SU-DHL-6 (cell line): Measurements from ENCODE around the gene PDIK1L.

Experiments used
- H2AFZ ChIP-seq: fragments of 200-600 bp; sonication (generic); 2 replicates; pipeline ENCODE4 v1.6.1; 2014; ENCODE audit warnings: low read depth, mild to moderate bottlenecking, moderate library complexity, mixed read lengths, antibody characterized with exemption, low read length; ENCODE audit not compliant: severe bottlenecking
- H3F3A ChIP-seq: fragments of 200-600 bp; shearing (Covaris generic); 2 replicates; pipeline ENCODE4 v1.6.0; 2016; ENCODE audit warnings: antibody characterized with exemption, mild to moderate bottlenecking; ENCODE audit not compliant: insufficient read depth
- H3K27ac ChIP-seq: fragments of 200-600 bp; sonication (generic); 2 replicates; pipeline ENCODE4 v1.5.1; 2016; ENCODE audit warnings: low read depth, mild to moderate bottlenecking, low read length, moderate library complexity, mixed read lengths
- H3K27me3 ChIP-seq: fragments of 200-600 bp; sonication (generic), shearing (Covaris generic); 2 replicates; pipeline ENCODE4 v1.6.0; 2014; ENCODE audit warnings: mild to moderate bottlenecking, low read length
- H3K36me3 ChIP-seq: fragments of 200-600 bp; sonication (generic); 2 replicates; pipeline ENCODE4 v1.6.1; 2014; ENCODE audit warnings: mild to moderate bottlenecking, low read length, mixed read lengths
- H3K4me2 ChIP-seq: fragments of 300-600, 200-600 bp; shearing (Covaris generic), sonication (generic); 2 replicates; pipeline ENCODE4 v1.6.0; 2014; ENCODE audit warnings: low read length, low read depth, mild to moderate bottlenecking; ENCODE audit not compliant: poor library complexity, severe bottlenecking
- H3K4me3 ChIP-seq: fragments of 200-600 bp; sonication (generic); 2 replicates; pipeline ENCODE4 v1.5.1; 2014; ENCODE audit warnings: antibody characterized with exemption, low read length, mild to moderate bottlenecking, mixed read lengths; ENCODE audit not compliant: insufficient read depth, poor library complexity, severe bottlenecking
- H3K79me2 ChIP-seq: fragments of 200-600 bp; sonication (generic); 2 replicates; pipeline ENCODE4 v1.6.1; 2014; ENCODE audit warnings: mild to moderate bottlenecking, low read length, moderate library complexity; ENCODE audit not compliant: insufficient read depth
- H3K9ac ChIP-seq: fragments of 200-600 bp; sonication (generic); 2 replicates; pipeline ENCODE4 v1.7.0; 2014; ENCODE audit warnings: mild to moderate bottlenecking, low read length
- H3K9me2 ChIP-seq: fragments of 200-600 bp; sonication (generic); replicated peaks from 2 replicates; pipeline ENCODE4 v1.6.1; 2014; ENCODE audit warnings: low read length; ENCODE audit not compliant: insufficient read depth
- H3K9me3 ChIP-seq: fragments of 200-600 bp; sonication (generic); 2 replicates; pipeline ENCODE4 v1.6.1; 2014; ENCODE audit warnings: low read length, mixed read lengths; ENCODE audit not compliant: insufficient read depth
- H4K20me1 ChIP-seq: fragments of 200-600 bp; sonication (generic); 2 replicates; pipeline ENCODE4 v1.6.1; 2014; ENCODE audit warnings: low read depth, mild to moderate bottlenecking, antibody characterized with exemption, low read length, moderate library complexity, mixed read lengths
- EZH2phosphoT487 ChIP-seq: fragments of 200-600 bp; sonication (generic), shearing (Covaris generic); conservative IDR thresholded peaks from 2 replicates; pipeline ENCODE4 v1.6.1; 2018; ENCODE audit warnings: mild to moderate bottlenecking, antibody characterized with exemption, low read length, moderate library complexity, mixed read lengths
- TF ChIP-seq, protein P1 (sequence below): fragments of 200-600 bp; sonication (generic); IDR thresholded peaks from one replicate; pipeline ENCODE4 v1.5.1; 2017; ENCODE audit warnings: antibody characterized with exemption, mild to moderate bottlenecking, low read length, moderate library complexity; ENCODE audit not compliant: insufficient read depth, poor library complexity, severe bottlenecking

Gene PDIK1L

DNA sequence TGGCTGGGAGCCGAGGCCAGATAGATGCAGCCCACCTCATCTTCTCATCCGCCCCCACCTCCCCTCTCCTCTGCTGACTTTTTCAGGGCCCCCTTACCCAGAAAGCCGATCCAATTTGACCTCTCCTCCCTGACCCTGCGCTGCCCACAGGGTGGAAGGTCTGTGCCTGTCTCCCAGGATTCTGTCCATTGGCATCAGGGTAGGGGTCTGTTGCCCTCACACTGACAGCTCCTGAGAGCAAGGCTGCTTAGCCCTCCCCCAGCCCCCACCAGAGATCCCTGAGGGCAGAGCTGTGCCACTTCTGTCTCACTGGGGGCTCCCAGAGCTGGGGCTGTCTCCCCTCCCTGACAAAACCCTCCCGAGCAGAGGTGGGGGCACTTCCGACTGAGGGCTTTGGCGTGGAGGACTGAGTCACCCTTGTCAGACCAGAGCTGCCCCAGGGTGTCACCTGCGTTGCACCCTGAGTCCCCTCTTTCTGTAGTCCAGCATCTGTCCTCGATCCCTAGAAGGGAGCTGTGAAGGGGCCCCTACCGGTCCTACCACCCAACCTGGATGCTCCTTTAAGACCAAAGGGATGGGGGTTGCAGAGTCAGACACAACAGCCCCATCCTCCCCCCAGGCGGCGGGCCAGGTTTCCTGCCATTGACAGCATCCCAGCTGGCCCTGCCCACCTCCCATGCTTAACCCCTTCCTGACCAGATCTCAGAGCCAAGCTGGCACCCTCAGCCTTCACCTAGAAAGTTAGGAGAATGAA is 44.8 kb downstream of the PDIK1L start:
- no peak overlapping the region for H3K4me2 ChIP-seq
- TF ChIP-seq EZH2phosphoT487, result no peak
- H3K9me2 ChIP-seq, result no peaks in the 10 kb centered on the region
- no peak overlapping the region for H2AFZ ChIP-seq
- no peaks in the 10 kb centered on the region for H4K20me1 ChIP-seq
- H3F3A ChIP-seq, result no peaks in the 10 kb centered on the region
- H3K79me2 ChIP-seq, result no peaks in the 10 kb centered on the region
- no peak overlapping the region for H3K27ac ChIP-seq
- H3K27me3 ChIP-seq, result no peaks in the 10 kb centered on the region
- no peak overlapping the region for H3K9ac ChIP-seq
- H3K9me3 ChIP-seq, result no peaks in the 10 kb centered on the region
- H3K36me3 ChIP-seq, result no peaks in the 10 kb centered on the region
- H3K4me3 ChIP-seq, result no peak overlapping the region

DNA sequence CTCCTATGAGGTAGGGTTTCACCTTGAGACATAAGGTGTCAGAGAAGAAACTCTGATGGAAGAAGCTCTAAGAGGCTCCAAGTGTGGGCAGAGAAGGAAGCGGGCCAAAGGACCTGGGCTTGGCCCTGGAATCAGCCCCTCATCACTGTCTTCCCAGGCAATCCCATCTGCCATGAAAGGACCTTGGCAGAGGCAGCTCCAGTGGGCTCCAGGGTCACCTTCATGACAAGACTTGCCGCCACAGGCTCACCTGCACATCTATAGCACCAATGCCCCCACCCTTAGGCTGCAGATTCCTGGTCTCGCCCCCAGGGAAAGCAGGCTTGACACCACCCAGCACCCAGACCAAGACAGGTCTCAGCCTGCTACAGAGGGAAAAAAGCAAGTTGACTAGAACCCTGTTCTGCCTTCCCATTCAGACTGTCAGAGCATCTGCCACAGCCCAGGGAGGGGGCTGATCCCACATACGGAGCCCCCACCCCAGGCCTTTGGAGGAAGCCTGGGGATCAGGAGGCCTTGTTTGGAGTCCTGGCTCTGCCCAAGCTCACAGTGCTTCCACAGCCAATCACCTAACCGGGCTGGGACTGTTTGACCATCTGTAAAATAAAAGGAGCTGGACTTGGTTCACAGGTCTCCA is 46.8 kb downstream of the PDIK1L start:
- TF ChIP-seq, protein P1, sequence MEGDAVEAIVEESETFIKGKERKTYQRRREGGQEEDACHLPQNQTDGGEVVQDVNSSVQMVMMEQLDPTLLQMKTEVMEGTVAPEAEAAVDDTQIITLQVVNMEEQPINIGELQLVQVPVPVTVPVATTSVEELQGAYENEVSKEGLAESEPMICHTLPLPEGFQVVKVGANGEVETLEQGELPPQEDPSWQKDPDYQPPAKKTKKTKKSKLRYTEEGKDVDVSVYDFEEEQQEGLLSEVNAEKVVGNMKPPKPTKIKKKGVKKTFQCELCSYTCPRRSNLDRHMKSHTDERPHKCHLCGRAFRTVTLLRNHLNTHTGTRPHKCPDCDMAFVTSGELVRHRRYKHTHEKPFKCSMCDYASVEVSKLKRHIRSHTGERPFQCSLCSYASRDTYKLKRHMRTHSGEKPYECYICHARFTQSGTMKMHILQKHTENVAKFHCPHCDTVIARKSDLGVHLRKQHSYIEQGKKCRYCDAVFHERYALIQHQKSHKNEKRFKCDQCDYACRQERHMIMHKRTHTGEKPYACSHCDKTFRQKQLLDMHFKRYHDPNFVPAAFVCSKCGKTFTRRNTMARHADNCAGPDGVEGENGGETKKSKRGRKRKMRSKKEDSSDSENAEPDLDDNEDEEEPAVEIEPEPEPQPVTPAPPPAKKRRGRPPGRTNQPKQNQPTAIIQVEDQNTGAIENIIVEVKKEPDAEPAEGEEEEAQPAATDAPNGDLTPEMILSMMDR, result no peak
- no peak for TF ChIP-seq EZH2phosphoT487
- Histone ChIP-seq H3K4me3 (no peak overlapping the region), H3K9ac (no peak overlapping the region), H3K79me2 (no peaks in the 10 kb centered on the region), H4K20me1 (no peaks in the 10 kb centered on the region), H3K27me3 (no peaks in the 10 kb centered on the region), H3F3A (no peaks in the 10 kb centered on the region), H3K27ac (no peak overlapping the region), H3K9me2 (no peaks in the 10 kb centered on the region), H3K36me3 (no peaks in the 10 kb centered on the region), H3K9me3 (no peaks in the 10 kb centered on the region), H2AFZ (no peak overlapping the region), H3K4me2 (no peak overlapping the region)

DNA sequence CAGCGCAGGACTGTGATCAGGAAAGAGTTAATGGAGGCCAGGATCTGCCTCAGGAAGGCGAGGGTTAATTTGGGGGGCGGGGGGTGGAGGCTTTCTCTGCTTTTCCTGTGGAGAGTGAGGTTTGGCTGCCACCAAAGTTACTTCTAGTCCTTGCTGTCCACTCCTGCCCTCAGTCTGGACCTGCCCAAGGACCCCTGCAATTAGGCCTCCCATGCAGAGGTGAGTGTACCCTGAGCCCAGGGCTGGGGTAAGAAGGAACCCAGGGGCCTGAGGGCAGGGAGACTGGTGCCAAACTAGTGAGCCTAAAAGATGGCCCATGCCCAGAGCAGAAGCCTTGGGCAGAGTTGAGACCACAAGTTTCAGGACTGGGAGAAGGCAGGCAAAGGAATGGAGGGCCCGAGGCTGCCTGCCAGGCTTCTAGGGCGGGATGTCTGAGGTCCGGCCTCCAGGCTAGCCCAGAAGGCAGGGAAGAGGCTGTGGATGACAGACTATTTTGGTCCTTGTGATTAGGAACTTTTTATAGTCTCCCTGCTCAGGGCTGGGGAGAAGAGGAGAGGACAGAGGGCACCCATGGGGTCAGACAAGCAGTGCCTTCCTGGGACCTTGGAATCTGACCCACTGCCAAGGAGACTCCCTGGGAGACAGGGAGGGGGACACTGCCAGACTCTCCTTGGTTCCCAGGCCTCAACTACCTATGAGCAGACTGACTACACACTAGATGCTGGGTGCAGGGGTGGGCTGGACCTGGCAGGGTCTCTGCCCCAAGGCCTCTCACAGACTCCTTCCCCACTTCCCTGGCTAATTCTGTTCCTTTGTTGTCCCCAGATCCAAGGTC is 47.5 kb downstream of the PDIK1L start, which contains the start of gene FAM110D:
Gene FAM110D, plus strand, starts transcription at position 172 of the 835 bp plus-strand sequence. CDS start 2,213 bp downstream, outside the sequence.
- no peaks in the 10 kb centered on the region for H3K27me3 ChIP-seq
- no peak within 1 kb of the TSS for H3K4me2 ChIP-seq
- H3K9ac ChIP-seq, result no peak within 1 kb of the TSS
- H4K20me1 ChIP-seq, result no peaks in the 10 kb centered on the region
- H2AFZ ChIP-seq, result no peak within 1 kb of the TSS
- no peaks in the 10 kb centered on the region for H3F3A ChIP-seq
- TF ChIP-seq, protein P1, result no peak
- TF ChIP-seq EZH2phosphoT487, result no peak
- H3K9me3 ChIP-seq, result no peaks in the 10 kb centered on the region
- H3K9me2 ChIP-seq, result no peaks in the 10 kb centered on the region
- H3K27ac ChIP-seq, result no peak within 1 kb of the TSS
- no peaks in the 10 kb centered on the region for H3K79me2 ChIP-seq
- H3K4me3 ChIP-seq, result no peak within 1 kb of the TSS
- H3K36me3 ChIP-seq, result no peaks in the 10 kb centered on the region
